Measurements from ENCODE around the gene CFAP100. TPM values are rescaled to one million over a fixed set of nuclear protein-coding genes. Genes with fewer than 3 reads are reported as not detected.

Gene CFAP100
- total RNA-seq, 4 donors from 2014 or later = not detected

DNA sequence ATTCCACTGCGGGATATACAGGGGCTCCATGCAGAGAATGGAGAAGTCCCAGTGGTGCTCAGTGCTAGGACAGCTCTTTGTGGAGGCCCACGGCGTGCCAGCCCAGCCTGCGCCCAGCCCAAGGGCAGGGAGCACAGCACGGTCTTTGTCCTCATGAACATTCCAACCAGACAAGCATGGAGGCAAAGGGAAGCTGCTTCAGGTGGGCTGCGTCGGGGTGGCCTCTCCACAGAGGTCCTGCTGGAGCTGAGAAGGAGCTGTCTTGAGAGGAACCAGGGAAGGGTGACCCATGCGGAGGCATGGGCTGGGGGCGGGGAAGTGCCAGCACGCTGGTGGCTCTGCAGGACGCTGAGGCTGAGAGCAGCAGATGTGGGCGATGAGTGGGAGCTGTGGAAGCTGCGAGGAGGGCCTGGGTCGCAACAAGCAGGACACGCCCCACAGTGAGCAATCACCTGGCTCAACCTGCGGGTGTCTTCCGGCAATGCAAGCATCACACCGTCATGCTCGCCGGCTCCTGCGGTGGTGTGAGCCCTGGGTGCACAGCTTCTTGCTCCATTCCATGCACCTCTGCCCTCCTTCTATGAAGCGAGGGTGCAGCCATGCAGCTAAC lies 23.5 kb upstream of the CFAP100 start:
- WGBS, 2 donors (ENCODE audit: low coverage in 1 of 2) = 88% methylated on average over 20 of the region's 22 CpGs; no CpG with 5 or more reads in 1 of the 2 donors
- DNase-seq = no peak

GRCh38 chr3:126372413-126373145 lies 22.1 kb upstream of the CFAP100 start:
- H3K27me3 ChIP-seq = no peaks in the 10 kb centered on the region
- intact Hi-C loops (cut with DNase I; ENCODE audit: low total_unique reads) = no loop called here

More for the DNA sequence above, 23.5 kb upstream of the CFAP100 start:
- H3K36me3 ChIP-seq = no peaks in the 10 kb centered on the region
- intact Hi-C loops (cut with DNase I; ENCODE audit: low total_unique reads) (no loop called here), in situ Hi-C loops (cut with MboI; ENCODE audit: low pct_ligation_motif_present in 1 of 4, low pct_unique_long_range_greater_than_20kb in 1 of 4, low sequenced_read_pairs in 3 of 4) (no loop called here)
- H3K4me3 ChIP-seq = no peak overlapping the region
- TF ChIP-seq POLR2A (IDR thresholded peaks at IDR 0.05) = no peak
- TF ChIP-seq EP300 (IDR thresholded peaks at IDR 0.05; ENCODE audit: low read depth) = no peak
- no peak for TF ChIP-seq POLR2AphosphoS5 (IDR thresholded peaks at IDR 0.05)
- TF ChIP-seq CTCF (IDR thresholded peaks at IDR 0.05) = no peak
- H3K4me1 ChIP-seq = no peaks in the 10 kb centered on the region
- no peaks in the 10 kb centered on the region for H3K27me3 ChIP-seq
- no peaks in the 10 kb centered on the region for H3K9me3 ChIP-seq
- no peak overlapping the region for H3K27ac ChIP-seq

DNA sequence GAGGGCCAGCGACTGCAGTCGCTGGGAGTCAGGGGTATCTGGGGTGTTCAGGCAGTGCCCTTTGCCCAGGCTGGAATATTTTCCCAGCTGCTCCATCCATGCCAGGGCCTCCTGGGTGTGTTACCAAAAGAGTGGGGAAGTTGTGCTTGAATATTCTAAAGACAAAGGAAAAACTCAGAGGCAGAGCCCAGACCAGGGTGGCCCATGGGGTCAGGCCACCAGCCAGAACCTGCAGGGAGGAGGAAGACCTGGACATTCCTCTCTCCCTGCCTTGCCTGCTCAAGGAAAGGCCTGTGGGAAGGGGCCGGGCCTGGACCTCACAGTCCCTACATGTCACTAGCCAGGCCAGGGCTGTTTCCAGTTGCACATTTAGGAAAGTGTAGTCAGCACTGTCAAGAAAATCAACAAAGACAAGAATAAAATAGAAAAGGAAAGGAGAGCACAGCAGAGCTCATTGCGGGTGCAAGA lies 21.5 kb upstream of the CFAP100 start:
- TF ChIP-seq POLR2AphosphoS5 (IDR thresholded peaks at IDR 0.05) (no peak), EP300 (IDR thresholded peaks at IDR 0.05; ENCODE audit: low read depth) (no peak), CTCF (IDR thresholded peaks at IDR 0.05) (no peak), POLR2A (IDR thresholded peaks at IDR 0.05) (no peak)
- DNase-seq = no peak
- H3K36me3 ChIP-seq = no peaks in the 10 kb centered on the region
- no peaks in the 10 kb centered on the region for H3K4me1 ChIP-seq
- in situ Hi-C loops (cut with MboI; ENCODE audit: low pct_ligation_motif_present in 1 of 4, low pct_unique_long_range_greater_than_20kb in 1 of 4, low sequenced_read_pairs in 3 of 4) = no loop called here
- no peaks in the 10 kb centered on the region for H3K9me3 ChIP-seq
- no peak overlapping the region for H3K4me3 ChIP-seq
- no peak overlapping the region for H3K27ac ChIP-seq
- H3K27me3 ChIP-seq = no peaks in the 10 kb centered on the region
- 87 to 88% methylated on average over 3 to 4 of the region's 4 CpGs for WGBS, 2 donors (ENCODE audit: low coverage in 1 of 2)
- intact Hi-C loops (cut with DNase I; ENCODE audit: low total_unique reads) = no loop called here

More at GRCh38 chr3:126372413-126373145, 22.1 kb upstream of the CFAP100 start:
- H3K36me3 ChIP-seq = no peaks in the 10 kb centered on the region
- no peak for TF ChIP-seq CTCF (IDR thresholded peaks at IDR 0.05)
- TF ChIP-seq EP300 (IDR thresholded peaks at IDR 0.05; ENCODE audit: low read depth) = no peak
- no peak for TF ChIP-seq POLR2AphosphoS5 (IDR thresholded peaks at IDR 0.05)
- no peak for TF ChIP-seq POLR2A (IDR thresholded peaks at IDR 0.05)
- no peaks in the 10 kb centered on the region for H3K4me1 ChIP-seq
- in situ Hi-C loops (cut with MboI; ENCODE audit: low pct_ligation_motif_present in 1 of 4, low pct_unique_long_range_greater_than_20kb in 1 of 4, low sequenced_read_pairs in 3 of 4) = no loop called here
- no peaks in the 10 kb centered on the region for H3K9me3 ChIP-seq
- H3K27ac ChIP-seq = no peak overlapping the region
- no peak overlapping the region for H3K4me3 ChIP-seq
- WGBS, 2 donors (ENCODE audit: low coverage in 1 of 2) = 80 to 82% methylated on average over 3 to 12 of the region's 12 CpGs
- no peak for DNase-seq

DNA sequence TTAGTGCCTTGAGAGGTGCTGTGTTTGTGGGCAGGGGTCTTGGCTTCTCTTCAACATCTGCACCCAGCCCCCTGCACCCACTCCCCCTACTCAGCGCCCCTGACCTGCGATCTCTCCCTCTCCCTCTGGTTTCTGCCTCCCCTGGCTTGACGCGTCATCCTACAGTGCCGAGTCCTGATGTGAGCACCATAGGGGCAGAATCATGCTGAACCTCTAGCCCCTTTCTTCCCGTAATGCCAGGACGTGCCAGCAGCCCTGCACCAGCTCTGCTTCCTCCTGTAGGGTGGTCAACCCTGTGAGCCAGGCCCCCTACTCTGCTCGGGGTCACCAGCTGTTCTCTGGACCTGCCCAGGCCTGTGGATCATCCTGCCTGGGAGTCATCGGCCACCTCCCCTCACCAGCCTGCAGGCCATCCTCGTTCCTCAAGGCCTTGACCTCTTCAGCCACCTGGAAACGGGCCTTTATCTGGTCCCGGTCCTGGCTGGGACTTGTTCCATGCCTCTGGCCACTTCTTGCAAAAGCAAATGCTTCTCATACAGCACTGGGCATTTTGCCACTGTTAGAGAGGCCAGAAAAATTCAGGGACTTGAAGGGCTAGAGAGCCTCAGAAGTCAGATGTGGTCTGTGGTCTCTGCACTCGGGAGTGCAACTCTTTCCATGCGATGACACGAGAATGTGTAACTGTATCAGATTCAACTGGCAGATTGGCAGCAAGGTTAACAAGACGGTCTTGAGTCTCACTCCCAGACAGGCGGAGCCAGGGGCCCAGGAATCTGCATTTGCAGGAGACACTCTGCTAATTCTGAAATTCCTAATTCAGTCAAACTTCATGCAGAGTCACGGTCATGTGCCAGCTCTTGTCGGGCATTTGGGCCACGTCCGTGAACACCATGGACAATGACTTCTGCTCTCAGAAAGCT lies 20.8 kb upstream of the CFAP100 start:
- intact Hi-C loops (cut with DNase I; ENCODE audit: low total_unique reads) = no loop called here
- Histone ChIP-seq H3K27me3 (no peaks in the 10 kb centered on the region), H3K27ac (no peak overlapping the region), H3K9me3 (no peaks in the 10 kb centered on the region), H3K36me3 (no peaks in the 10 kb centered on the region), H3K4me3 (no peak overlapping the region), H3K4me1 (no peaks in the 10 kb centered on the region)
- DNase-seq = no peak
- WGBS, 2 donors (ENCODE audit: low coverage in 1 of 2) = 81% methylated on average over 21 of the region's 21 CpGs; no CpG with 5 or more reads in 1 of the 2 donors
- TF ChIP-seq EP300 (IDR thresholded peaks at IDR 0.05; ENCODE audit: low read depth) (no peak), CTCF (IDR thresholded peaks at IDR 0.05) (no peak), POLR2AphosphoS5 (IDR thresholded peaks at IDR 0.05) (no peak), POLR2A (IDR thresholded peaks at IDR 0.05) (no peak)
- in situ Hi-C loops (cut with MboI; ENCODE audit: low pct_ligation_motif_present in 1 of 4, low pct_unique_long_range_greater_than_20kb in 1 of 4, low sequenced_read_pairs in 3 of 4) = no loop called here

Data from transverse colon (tissue), 4 donors.